GM19468 (cell line): Measurements from ENCODE around the gene APP.

Experiments used
- ATAC-seq: cut with Tn5 transposase; IDR thresholded peaks from one replicate; pipeline ENCODE4 v1.9.1; 2021; ENCODE audit warnings: mild to moderate bottlenecking, moderate library complexity, moderate number of reproducible peaks; ENCODE audit not compliant: unreplicated experiment; ENCODE audit errors: extremely low read depth

Gene APP

GRCh38 chr21:25995278-25995677, 175.3 kb downstream of the APP start:
- ATAC-seq, result no peak

DNA sequence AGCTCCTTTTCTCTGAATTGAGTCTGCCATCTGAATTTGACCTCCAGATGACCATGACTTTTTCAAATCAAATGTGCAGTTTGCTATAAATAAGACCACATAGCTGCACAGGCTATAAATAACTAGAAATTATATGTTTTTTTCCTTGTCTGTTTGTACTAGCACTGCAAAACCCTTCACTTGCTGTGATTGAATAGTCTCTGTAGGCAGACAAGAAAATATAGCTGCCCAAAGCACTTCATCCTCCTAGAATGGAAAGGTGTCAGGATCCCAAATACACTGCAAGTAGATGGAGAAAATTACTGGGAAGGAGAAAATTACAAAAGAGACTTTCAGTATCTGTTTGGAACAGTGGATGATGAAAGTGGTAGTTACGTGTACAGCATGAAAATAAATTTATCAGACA, 175.8 kb downstream of the APP start:
- no peak for ATAC-seq

DNA sequence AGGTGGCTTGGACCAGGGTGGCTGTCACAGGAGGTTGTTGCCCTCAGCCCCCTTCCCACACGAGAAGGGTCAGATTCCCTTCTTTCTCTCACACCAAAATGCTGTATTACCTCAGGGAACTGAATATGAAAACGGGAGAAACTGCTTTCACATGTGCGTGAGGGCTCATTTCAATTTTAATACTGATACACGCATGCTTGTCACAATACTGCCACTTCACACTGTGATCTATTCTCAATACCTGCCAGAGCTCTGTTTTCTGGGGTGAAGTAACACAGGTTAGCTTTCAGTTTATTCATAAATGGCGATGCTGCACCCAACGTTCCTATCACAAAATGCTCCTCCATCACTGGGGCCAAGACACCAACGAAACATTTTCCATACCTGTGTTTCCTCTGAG, 181.8 kb downstream of the APP start:
- ATAC-seq, result no peak

DNA sequence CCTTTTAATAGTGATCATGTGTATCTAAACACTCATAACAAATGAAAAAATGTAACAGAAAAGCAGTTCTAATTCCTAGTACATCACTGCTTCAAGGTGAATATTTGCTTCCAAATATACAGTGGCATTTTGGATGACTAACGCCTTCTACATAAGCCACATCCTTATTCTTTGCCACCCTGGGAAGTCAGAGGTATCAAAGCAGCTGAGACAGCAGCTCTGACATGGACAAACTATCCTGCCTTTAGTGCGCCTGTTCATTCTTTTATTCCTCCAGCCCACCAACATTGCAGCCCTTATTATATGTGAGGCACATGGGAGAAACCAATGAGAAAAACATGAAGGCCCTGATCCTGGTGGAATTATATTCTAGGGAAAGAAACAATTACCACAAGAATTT, 183.0 kb downstream of the APP start:
- ATAC-seq, result no peak

DNA sequence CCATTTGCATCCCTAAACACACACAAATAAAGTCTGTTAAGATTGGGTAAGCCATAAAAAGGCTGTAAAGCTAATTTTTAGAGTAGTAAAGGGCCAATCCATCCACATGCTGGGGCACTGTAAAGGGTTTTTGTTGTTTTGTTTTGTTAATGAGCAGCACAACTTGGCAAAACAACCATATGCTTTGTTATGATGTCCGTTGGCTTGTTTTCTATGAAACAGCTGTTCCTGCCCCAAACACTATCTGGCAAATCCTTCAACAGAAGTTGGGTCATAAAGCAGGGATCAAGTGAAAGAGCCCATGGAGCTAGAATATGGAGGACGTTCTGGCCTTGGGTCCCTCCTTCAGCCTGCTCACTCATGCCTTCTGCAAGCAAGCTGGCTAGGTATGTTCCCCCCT, 183.6 kb downstream of the APP start:
- no peak for ATAC-seq

DNA sequence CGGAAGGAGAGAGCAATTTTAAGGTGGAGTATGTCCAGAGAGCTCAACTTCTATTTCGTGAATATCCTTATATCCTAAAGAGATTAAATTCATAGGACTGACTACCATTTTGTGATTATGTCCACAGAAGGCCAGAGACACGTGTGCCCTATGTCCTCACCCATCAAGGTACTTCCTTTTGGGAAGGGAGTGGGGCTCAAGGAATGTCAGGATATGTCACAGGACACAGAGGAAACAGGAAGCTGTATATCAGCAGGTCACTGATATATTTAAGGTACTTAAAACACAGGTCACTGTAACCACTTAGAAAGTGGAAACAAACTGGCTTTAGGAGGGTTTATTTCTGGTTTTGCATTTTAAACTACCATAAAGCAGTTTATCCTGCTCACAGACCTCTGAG, 184.6 kb downstream of the APP start:
- ATAC-seq, result no peak

DNA sequence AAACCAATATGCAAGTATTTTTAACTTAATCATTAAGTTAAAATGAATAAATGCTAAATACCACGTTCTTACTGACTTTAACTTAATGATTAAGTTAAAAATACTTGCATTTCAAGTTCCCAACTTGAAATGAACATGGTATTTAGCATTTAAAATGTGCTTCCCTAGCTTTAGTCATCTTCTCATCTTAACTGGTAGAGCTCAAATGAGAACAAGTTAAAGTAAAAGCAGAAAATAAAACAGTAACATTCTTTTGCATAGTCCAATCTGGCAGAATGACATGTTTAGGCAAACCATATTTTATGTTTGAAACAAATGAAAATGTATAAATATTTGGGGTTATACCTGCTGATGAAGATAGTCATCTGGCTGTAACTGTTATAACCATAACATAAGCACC, 186.0 kb downstream of the APP start:
- no peak for ATAC-seq

GRCh38 chr21:25983745-25984144, 186.8 kb downstream of the APP start:
- no peak for ATAC-seq

- no peak for ATAC-seq
These were observed 189.9 kb downstream of the APP start for GRCh38 chr21:25980710-25981109.

GRCh38 chr21:25979845-25980616, 190.5 kb downstream of the APP start:
- no peak for ATAC-seq

GRCh38 chr21:25977068-25977611, 193.4 kb downstream of the APP start:
- no peak for ATAC-seq

DNA sequence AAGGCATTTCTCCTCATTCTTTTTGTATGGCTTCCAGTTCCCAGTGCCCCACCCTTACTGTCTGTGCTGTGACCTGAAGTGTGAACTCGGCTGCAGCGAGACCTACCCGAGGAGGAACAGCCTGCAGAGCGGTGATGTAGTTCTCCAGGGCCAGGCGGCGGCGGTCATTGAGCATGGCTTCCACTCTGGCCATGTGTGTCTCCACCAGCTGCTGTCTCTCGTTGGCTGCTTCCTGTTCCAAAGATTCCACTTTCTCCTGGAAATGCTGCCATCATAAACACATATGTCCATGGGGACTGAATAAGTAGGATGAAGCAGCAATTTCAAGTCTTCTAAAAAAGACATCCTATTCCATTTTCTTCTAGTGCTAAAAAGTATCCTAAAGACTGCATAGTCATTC, 195.6 kb downstream of the APP start:
- no peak for ATAC-seq

GRCh38 chr21:25970254-25970930, 200.2 kb downstream of the APP start:
- ATAC-seq, result no peak

- ATAC-seq, result no peak
These were observed 202.6 kb downstream of the APP start for GRCh38 chr21:25967901-25968438.

GRCh38 chr21:25967181-25967900, 203.2 kb downstream of the APP start:
- peak; percentile 90 for ATAC-seq

DNA sequence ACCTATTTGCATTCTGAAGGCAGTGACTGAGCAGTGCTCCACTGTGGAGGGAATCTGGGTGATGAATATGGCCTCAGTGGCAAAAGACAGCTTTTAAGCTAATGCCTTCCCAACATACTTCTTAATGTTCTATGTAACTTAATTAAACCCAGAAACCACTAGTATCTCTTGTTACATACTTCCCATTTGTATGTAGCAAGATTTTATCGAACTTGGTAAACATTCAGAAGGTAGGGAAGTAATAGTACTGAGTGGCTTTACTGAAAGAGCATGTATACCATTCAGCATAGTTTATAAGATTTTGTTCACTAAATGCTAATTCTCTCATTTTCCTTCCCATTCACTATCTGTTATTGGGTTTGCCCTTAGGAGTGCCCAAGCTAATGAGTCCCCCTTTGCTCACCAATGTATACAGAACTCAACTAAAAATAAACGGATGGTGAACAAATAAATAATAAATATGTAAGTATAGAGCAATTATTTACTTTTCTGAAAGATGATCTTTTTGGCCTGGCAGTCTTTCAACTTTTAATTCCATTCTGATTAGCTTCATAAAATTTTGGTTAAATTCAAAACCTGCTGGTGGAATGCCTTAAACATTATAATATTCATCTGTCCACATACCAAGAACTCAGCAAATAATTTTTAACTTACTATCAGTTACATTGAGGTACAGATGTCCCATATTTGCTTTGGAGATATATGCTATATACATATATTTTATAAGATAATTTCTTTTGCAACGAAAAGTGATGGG, 204.4 kb downstream of the APP start:
- ATAC-seq, result no peak

DNA sequence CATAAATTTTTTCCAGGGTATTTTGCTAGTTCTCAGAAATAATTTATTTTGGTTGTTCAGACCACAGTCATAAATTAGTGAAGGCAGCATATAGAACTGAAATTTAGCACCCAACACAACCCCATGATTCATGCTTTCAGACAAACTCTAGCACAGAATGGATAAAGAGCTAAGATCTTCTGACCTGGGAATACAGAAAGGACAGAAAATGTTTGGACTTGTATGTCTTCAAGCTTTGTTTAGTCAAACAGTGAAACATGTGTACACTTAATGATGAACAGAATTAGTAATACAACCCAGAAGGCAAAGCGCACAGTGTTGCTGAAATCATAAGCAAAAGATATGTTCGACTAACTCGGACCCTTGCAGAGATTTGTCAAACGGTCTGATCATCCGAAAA, 205.6 kb downstream of the APP start:
- ATAC-seq, result no peak

- no peak for ATAC-seq
These were observed 206.6 kb downstream of the APP start for GRCh38 chr21:25964015-25964414.

DNA sequence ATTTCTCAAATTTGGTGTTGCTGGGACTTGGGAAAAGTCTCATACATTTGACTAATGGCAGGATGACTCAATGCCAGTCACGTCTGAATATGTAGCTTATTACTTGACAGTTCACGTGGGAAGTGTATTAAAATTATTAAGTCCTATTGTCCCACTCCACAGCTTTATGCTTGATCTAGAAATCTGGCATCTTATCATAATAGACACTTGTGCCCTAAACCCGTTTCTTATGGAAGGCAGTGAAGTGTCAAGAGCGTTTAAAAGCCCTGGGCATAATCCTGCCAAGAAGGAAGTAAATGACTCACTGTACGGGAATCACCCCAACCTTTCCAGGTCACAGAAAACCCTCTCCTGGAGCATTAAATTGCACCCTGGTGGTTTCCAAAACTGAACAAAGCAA, 207.4 kb downstream of the APP start:
- ATAC-seq, result no peak

GRCh38 chr21:25961042-25961441, 209.5 kb downstream of the APP start:
- no peak for ATAC-seq
